Stimulated activated CD8-positive, alpha-beta memory T cell treated with anti-CD3 and anti-CD28 coated beads, Interleukin-7, amount 100 ng/mL, for 1 hour (primary cell): ENCODE data around the gene TAB2.
"Not testable (repeated sequence)": the region's sequence is repeated elsewhere in the genome, so short reads cannot be mapped to it uniquely, and the experiment has no call there.

Experiments
- DNase-seq, 2 donors: peaks; one replicate each; pipeline ENCODE4 v3.0.0-alpha.2; 2020; ENCODE audit warnings: low read depth in 2 of 2

TAB2 gene

GRCh38 chr6:149333266-149333620, 15.7 kb downstream of the TAB2 start:
- no peak for DNase-seq

DNA sequence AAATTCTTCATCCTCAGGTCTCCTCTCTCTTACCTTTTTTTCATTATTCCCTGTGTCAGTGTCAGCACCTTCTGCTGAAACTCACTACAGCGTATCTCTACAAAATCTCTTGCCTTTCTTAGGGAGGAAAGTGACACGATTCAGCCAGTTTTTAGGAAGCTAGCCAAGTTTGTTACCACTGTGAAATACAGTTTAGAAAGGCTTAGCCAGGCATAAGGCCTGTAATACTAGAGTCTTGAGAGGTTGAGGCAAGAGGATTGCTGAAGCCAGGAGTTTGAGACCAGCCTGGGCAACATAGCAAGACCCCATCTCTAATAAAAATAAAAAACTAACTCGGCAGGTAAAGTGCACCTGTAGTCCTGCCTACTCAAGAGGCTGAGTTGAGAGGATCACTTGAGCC, 16.7 kb downstream of the TAB2 start:
- no peak for DNase-seq

- DNase-seq = no peak
Measured at GRCh38 chr6:149334682-149335160, 17.2 kb downstream of the TAB2 start.

DNA sequence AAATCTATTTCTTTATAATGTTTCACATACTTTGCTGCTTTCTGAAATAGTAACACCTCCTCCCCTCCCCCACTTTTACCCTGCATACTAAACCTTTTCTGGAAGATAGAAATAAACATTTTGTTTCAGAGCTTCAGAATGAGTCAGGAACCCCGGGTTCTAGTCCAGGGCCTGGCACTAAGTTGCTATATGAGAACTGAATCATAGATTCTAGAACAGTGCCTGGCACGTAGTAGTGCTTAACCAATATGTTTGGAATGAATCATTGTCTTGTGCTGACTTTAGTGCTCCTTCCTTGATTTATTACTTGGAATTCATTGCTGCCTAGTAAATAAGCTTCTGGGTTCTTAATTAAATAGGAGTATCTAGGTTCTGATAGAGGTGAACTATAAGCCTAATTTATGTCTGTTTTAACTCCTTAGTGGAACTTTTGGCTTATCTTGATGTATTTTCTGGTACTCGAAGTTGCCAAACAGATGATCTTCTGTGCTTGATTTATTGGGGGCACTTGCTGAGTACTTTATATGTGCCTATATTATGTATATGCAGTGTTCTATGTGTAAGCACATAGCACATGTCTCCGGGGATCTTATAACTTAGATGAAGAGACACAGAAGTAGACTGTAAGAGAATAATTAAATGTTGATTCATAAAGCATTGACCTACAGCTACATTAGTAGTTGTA, 18.6 kb downstream of the TAB2 start:
- no peak for DNase-seq

GRCh38 chr6:149336609-149336928, 19.1 kb downstream of the TAB2 start:
- DNase-seq = no peak

DNA sequence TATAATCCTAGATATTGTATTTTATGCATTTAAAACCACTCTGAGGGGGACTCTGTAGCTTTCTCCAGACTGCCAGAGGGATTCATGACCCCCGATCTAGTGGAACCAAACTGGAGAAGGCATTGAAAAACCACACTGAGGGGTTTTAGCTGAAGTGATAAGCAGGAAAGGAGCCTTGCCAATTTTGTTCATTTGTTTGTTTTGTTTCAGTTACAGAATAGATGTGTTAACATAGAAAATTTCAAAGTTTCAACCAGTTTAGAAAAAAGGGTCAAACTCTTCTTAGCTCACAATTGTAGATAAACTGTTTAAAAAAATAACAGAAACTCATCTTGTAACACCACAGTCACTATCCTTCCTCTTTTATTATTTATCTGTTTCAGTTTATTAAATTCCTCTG, 19.8 kb downstream of the TAB2 start:
- no peak for DNase-seq

DNA sequence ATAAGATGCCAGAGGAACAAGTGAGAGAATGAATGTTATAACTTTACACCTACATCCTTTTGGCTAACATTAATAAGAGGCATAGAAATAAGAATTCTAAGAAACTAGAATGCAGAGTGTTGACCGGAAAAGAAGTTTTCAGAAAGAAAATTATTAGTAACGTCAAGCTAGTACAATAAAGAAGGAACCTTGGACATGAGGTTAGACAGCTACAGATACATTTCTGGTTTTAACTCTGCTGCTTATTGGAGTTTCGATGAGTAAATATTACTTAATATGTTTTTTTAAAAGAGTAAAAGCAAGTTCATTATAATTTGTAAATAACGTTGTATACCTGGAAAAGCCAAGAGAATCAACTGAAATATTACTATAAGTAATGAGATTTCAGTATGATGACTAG, 22.7 kb downstream of the TAB2 start:
- no peak for DNase-seq

DNA sequence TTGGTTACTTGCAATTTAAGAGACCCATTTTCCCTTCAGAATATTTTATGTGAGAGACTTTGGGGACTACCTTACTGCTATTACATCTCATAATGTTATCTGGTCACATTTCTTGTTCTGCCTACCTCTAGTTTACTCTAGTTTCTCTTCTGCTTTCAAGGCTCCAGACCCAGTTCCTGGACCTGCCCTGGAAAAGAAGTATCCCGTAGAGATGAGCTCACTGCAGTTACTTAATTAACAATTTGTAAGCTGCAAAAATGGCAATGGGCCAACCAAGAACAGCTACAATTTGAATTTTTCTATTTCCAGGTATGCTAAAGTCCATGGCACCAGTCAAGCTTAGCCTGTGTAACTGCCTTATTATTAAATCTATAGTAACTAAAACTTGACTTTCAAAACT, 25.0 kb downstream of the TAB2 start:
- DNase-seq = no peak

- DNase-seq = no peak
Measured at GRCh38 chr6:149343501-149343900, 26.0 kb downstream of the TAB2 start.

DNA sequence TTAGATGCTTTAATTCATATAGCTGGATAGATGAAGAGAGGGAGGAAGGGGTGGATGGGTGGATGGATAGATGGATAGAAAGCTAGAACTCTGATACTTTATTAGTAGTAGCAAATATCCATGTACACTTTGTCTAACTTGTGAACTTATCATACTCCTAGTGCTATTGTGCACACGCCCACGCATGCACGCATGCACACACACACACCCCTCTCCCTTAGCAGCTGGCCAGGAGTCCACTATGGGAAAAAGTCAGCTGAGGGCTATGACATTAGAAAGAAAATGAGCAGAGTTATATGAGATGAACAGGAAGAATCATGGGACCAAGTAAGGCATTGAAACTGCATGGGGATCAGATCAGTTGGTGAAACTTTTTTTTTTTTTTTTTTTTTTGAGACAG, 28.6 kb downstream of the TAB2 start:
- no peak for DNase-seq

DNA sequence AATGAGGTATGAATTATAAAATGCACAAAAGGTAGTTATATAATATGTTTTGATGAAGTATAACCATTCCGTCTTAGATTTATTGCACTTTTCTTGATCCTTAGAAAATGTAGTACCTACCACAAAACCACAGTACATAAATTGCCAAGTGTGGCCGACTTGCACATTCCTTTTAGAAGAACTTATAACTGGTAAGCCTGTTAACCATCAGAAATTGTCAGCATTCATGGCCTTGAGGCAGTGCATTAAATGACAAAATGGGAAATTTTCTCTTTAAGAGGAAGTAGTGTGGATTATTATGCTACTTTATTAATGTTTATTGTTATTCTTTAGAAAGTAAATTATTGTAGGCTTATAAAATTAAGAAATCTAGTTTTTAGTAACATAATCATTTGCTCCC, 29.6 kb downstream of the TAB2 start:
- DNase-seq = no peak

DNA sequence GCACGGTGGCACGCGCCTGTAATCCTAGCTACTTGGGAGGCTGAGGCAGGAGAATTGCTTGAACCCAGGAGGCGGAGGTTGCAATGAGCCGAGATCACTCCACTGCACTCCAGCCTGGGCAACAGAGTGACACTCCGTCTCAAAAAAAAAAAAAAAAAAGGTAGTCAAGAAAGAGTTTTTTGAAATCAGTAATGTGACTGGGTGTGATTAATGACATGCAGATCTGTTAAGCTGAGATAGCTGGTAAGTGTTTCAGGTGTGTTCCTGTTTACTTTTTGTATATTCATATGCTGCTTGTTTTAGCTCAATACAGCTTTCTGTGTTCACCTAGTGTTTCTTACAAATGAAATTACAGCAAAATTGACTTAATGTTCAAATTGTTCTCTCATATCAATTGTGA, 31.8 kb downstream of the TAB2 start:
- not testable (repeated sequence) for DNase-seq

- no peak for DNase-seq
Measured at GRCh38 chr6:149354009-149354408, 36.5 kb downstream of the TAB2 start.

GRCh38 chr6:149356081-149356750, 38.7 kb downstream of the TAB2 start:
- no peak for DNase-seq

GRCh38 chr6:149357726-149358538, 40.4 kb downstream of the TAB2 start:
- no peak for DNase-seq

DNA sequence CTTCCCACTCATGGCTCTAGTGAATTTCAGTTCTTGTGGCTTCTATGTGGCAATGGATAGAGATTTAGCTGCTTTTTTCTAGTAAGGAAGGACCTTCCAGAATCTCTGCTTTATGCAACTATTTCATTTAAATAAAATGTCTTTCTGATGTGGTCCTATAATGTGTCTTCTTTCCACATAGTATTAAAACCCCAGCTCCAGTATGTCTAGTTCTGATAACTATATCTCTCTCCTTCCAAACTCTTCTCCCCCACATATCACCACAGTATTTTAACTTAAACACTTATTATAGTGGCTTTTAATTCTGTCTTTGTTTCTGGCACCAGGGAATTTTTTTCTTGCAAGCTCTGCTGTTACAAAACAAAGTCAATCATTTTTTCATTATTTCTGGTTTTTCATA, 41.9 kb downstream of the TAB2 start:
- no peak for DNase-seq

- no peak for DNase-seq
Measured at GRCh38 chr6:149360536-149360935, 43.0 kb downstream of the TAB2 start.

DNA sequence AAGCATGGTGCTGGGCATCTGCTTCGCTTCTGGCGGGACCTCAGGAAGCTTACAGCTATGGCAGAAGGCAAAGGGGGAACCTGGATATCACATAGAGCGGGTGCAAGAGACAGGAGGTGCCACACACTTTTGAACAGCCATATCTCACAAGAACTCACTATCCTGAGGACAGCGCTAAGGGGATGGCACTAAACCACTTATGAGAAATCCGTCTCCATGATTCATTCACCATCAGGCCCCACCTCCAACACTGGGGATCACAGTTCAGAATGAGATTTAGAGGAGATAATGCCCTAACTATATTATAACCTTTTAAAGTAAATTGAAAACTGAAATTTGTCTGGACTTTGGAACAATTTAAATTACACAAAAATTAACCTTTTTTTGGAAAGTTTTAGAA, 44.8 kb downstream of the TAB2 start:
- no peak for DNase-seq

DNA sequence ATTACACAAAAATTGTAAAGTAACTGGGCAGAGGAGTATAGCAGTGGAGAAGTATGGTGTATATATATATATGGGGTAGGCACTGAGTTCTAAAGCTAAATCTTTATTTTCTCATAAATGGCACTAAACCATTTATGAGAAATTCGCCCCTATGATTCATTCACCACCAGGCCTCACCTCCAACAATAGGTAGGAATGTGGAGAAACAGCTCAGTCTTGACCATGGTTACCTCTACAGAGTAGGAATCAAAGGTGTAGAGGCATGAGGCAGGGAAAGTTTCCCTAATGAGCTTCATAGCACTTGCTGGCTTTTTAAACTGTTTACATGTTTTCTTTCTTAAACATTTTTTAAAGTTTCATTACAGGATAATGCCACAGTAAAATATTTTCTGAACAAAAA, 45.6 kb downstream of the TAB2 start:
- no peak for DNase-seq

DNA sequence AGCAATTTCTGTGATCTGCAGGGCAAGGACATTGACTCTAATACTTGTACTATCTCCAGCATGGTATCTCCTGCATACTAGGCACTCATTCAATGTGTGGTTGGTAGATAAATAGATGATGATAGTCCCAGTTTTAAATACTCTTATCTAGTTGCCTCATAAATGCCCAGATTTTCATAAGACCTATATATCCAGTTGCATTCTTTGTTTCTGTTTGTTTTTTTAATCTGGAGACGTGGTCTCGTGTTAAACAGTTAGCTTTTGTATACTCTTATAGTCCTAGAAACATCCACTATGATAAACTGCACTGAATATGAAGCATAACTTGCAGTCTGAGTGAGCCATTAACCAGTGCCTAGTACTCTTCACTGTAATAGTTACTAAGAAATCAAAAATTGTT, 47.0 kb downstream of the TAB2 start:
- no peak for DNase-seq

DNA sequence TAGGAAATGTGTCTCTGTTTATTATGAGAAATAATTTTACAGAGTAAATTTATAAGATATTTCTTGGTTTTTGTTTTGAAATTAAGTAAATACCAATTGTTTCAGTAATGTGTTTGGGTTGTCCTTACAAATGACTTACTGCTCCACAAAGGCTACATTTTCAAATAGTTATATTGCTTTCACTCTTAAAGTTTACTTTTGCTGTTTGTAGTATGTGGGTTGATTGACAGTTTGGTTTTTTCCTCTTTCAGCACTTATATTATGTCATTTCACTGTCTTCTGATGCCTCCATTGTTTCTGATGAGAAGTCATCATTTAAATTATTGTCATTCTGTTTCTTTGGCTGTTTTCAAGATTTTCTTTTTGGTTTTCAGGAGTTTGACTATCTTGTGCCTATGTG, 47.7 kb downstream of the TAB2 start:
- DNase-seq = no peak

DNA sequence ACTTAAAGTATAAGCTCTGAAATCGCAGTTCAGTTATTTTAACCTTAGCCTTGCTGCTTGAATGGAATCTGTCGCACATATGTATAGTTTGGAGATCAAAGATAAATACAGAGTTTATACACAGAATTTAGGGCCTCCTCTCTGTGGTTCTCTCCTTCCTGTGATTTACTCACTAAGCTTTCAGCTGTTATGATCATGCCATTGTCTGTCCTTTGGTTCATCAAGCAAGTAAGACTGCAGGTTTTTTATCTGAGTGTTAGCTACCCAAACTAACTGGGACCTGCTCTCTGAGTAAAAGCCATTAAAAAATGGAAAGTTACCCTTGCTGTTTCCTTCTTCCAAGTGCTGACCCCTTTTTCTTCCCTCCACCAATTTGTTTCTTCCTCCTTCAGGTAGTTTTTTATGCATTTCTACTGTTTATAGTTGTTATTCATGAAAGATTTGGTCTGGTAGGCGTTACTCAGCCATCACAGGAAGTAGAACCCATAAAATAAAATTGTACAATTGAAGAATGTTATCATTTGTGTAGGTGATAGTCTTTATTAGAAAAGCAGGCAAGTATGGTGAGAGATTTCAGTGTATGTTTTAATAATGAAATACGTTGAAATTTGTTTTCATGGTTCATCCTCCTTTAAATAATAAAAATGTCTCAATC, 48.9 kb downstream of the TAB2 start:
- no peak for DNase-seq

- DNase-seq = no peak
Measured at GRCh38 chr6:149368065-149368464, 50.6 kb downstream of the TAB2 start.
